HEK293 (cell line): ENCODE measurements around the gene OBSL1.
A peak's percentile ranks its signal among the peaks of the same experiment; 100 is the strongest.

Source experiments
- CTCF ChIA-PET: fragments of 350-600 bp; formaldehyde crosslinking; extraction: SDS; loops from one replicate; lab custom pipeline; 2021; ENCODE audit warnings: antibody characterized with exemption; lab: Yijun Ruan, JAX
- POLR2A ChIA-PET: fragments of 300-600 bp; formaldehyde crosslinking; extraction: SDS; loops from one replicate; lab custom pipeline; 2020; ENCODE audit warnings: antibody characterized with exemption, inconsistent platforms; lab: Yijun Ruan, JAX
- H3K27ac ChIP-seq: fragments of 200-500 bp; sonication (Bioruptor generic); 2 replicates; pipeline ENCODE4 v1.5.1; 2014; ENCODE audit warnings: low read depth, low read length, control low read depth, inconsistent platforms; ENCODE audit errors: extremely low read depth
- H3K36me3 ChIP-seq, 2 experiments: fragments of 200-500 bp in 1 of 2; sonication (Bioruptor generic) in 1 of 2; 1 replicate in 1 of 2; 2 replicates in 1 of 2; pipeline ENCODE4 v1.5.1; 2014 to 2017; ENCODE audit warnings: inconsistent platforms in 2 of 2, low read length in 2 of 2; ENCODE audit not compliant: control insufficient read depth in 2 of 2, insufficient read depth in 1 of 2
- H3K4me1 ChIP-seq: fragments of 200-500 bp; sonication (Bioruptor generic); 2 replicates; pipeline ENCODE4 v1.5.1; 2014; ENCODE audit warnings: mild to moderate bottlenecking, low read length, inconsistent platforms; ENCODE audit not compliant: control insufficient read depth, insufficient read depth
- H3K4me3 ChIP-seq: 2 replicates; pipeline ENCODE4 v1.5.1; 2011; ENCODE audit warnings: low read depth, mild to moderate bottlenecking, control low read depth, low read length, moderate library complexity
- H3K9me3 ChIP-seq: fragments of 200-500 bp; sonication (Bioruptor generic); 2 replicates; pipeline ENCODE4 v1.5.1; 2014; ENCODE audit warnings: low read depth, low read length, inconsistent platforms; ENCODE audit not compliant: control insufficient read depth, insufficient read depth
- AEBP2 ChIP-seq: fragments of 450-650 bp; formaldehyde crosslinking; IDR thresholded peaks from 2 replicates; pipeline ENCODE4 v1.5.1; 2016; ENCODE audit warnings: missing biosample characterization, missing genetic modification characterization, borderline replicate concordance
- GLI4 ChIP-seq: fragments of 450-650 bp; formaldehyde crosslinking; IDR thresholded peaks from 2 replicates; pipeline ENCODE4 v1.5.1; 2016; ENCODE audit warnings: missing biosample characterization, missing genetic modification characterization
- KLF1 ChIP-seq: fragments of 450-650 bp; formaldehyde crosslinking; IDR thresholded peaks from 2 replicates; pipeline ENCODE4 v1.5.1; 2016; ENCODE audit warnings: missing biosample characterization, missing genetic modification characterization
- MZF1 ChIP-seq: fragments of 450-650 bp; formaldehyde crosslinking; IDR thresholded peaks from 2 replicates; pipeline ENCODE4 v1.5.1; 2017; ENCODE audit warnings: missing biosample characterization, missing genetic modification characterization, borderline replicate concordance
- PATZ1 ChIP-seq: fragments of 450-650 bp; formaldehyde crosslinking; IDR thresholded peaks from 2 replicates; pipeline ENCODE4 v1.5.1; 2016; ENCODE audit warnings: missing biosample characterization, missing genetic modification characterization
- PRDM2 ChIP-seq: fragments of 450-650 bp; formaldehyde crosslinking; IDR thresholded peaks from 2 replicates; pipeline ENCODE4 v1.5.1; 2016; ENCODE audit warnings: missing biosample characterization, missing genetic modification characterization, borderline replicate concordance
- WT1 ChIP-seq: fragments of 450-650 bp; formaldehyde crosslinking; IDR thresholded peaks from 2 replicates; pipeline ENCODE4 v1.5.1; 2016; ENCODE audit warnings: missing biosample characterization, missing genetic modification characterization
- ZFP37 ChIP-seq: fragments of 450-650 bp; formaldehyde crosslinking; IDR thresholded peaks from 2 replicates; pipeline ENCODE4 v1.5.1; 2016; ENCODE audit warnings: missing biosample characterization, missing genetic modification characterization
- ZNF174 ChIP-seq: fragments of 450-650 bp; formaldehyde crosslinking; IDR thresholded peaks from 2 replicates; pipeline ENCODE4 v1.5.0; 2017; ENCODE audit warnings: missing biosample characterization, mild to moderate bottlenecking, missing genetic modification characterization
- ZNF311 ChIP-seq: fragments of 450-650 bp; formaldehyde crosslinking; IDR thresholded peaks from 2 replicates; pipeline ENCODE4 v1.5.1; 2017; ENCODE audit warnings: missing biosample characterization, missing genetic modification characterization, borderline replicate concordance
- ZNF341 ChIP-seq: fragments of 450-650 bp; formaldehyde crosslinking; IDR thresholded peaks from 2 replicates; pipeline ENCODE4; 2016; ENCODE audit warnings: low read depth, missing biosample characterization, missing genetic modification characterization
- ZNF37A ChIP-seq: fragments of 450-650 bp; IDR thresholded peaks from 2 replicates; pipeline ENCODE4 v1.5.1; 2018; ENCODE audit warnings: missing biosample characterization, missing genetic modification characterization
- ZNF398 ChIP-seq: fragments of 450-650 bp; formaldehyde crosslinking; IDR thresholded peaks from 2 replicates; pipeline ENCODE4 v1.5.1; 2017; ENCODE audit warnings: missing biosample characterization, missing genetic modification characterization
- ZNF501 ChIP-seq: fragments of 450-650 bp; formaldehyde crosslinking; IDR thresholded peaks from 2 replicates; pipeline ENCODE4 v1.5.1; 2016; ENCODE audit warnings: missing biosample characterization, missing genetic modification characterization
- ZNF791 ChIP-seq: fragments of 450-650 bp; formaldehyde crosslinking; IDR thresholded peaks from 2 replicates; pipeline ENCODE4 v1.5.1; 2016; ENCODE audit warnings: missing biosample characterization, missing genetic modification characterization
- ZNF843 ChIP-seq: fragments of 450-650 bp; formaldehyde crosslinking; IDR thresholded peaks from 2 replicates; pipeline ENCODE4 v1.5.1; 2016; ENCODE audit warnings: missing biosample characterization, missing genetic modification characterization
- ZSCAN16 ChIP-seq: fragments of 450-650 bp; formaldehyde crosslinking; IDR thresholded peaks from 2 replicates; pipeline ENCODE4 v1.5.1; 2016; ENCODE audit warnings: missing biosample characterization, missing genetic modification characterization

Gene OBSL1

GRCh38 chr2:219597552-219598307 is 26.4 kb upstream of the OBSL1 start, which contains the start of gene STK11IP (continued):
- no peak for TF ChIP-seq AEBP2 (tag by site-specific recombination)
- TF ChIP-seq PATZ1, result peak; percentile 84
- no peak for TF ChIP-seq ZFP37
- no peak for TF ChIP-seq GLI4
- peak; percentile 63 for TF ChIP-seq WT1 (tag by site-specific recombination)
- 0 out of 2 replicates have a peak, but pooled peaks have one; percentile 12 for TF ChIP-seq ZNF843 (tag by site-specific recombination)
- no peak for TF ChIP-seq PRDM2 (tag by site-specific recombination)
- TF ChIP-seq ZNF174, result no peak
- TF ChIP-seq KLF1, result peak; percentile 54
- TF ChIP-seq ZNF501 (tag by site-specific recombination), result no peak
- TF ChIP-seq ZNF398 (tag by site-specific recombination), result peak; percentile 81
- TF ChIP-seq ZNF341 (tag by site-specific recombination), result peak; percentile 96

GRCh38 chr2:219596954-219597551 is 25.7 kb upstream of the OBSL1 start:
- no peaks in the 10 kb centered on the region for H3K9me3 ChIP-seq
- ChIA-PET CTCF (interaction anchor here (0.9 to 3.4 kb wide), 4 partner anchors 37 to 323 kb away, joined by 3 to 13 read pairs (median 8); no protein-coding TSS in a partner anchor), POLR2A (interaction anchor here (0.6 to 4.4 kb wide), 12 partner anchors 20 to 210 kb away, joined by 3 to 44 read pairs (median 6); partner anchors contain the start of genes CHPF, DNPEP, INHA and OBSL1)
- peak overlapping the region; percentile 84 for H3K4me3 ChIP-seq
- peaks cover 6% of the 10 kb centered on the region for H3K4me1 ChIP-seq
- peaks cover 0 to 11% of the 10 kb centered on the region in 2 experiments; a peak in 1 of 3 replicates for H3K36me3 ChIP-seq
- peak overlapping the region; percentile 85 for H3K27ac ChIP-seq
- TF ChIP-seq ZSCAN16 (tag by site-specific recombination) (no peak), MZF1 (no peak), ZNF37A (tag by site-specific recombination) (no peak), PRDM2 (tag by site-specific recombination) (no peak), ZNF791 (tag by site-specific recombination) (no peak), ZNF311 (tag by site-specific recombination) (no peak), ZNF501 (tag by site-specific recombination) (no peak)
